Fibroblast of skin of back (primary cell): ENCODE data around the gene MSH5.

Experiments
- DNase-seq: peaks from one replicate; pipeline ENCODE4 v3.0.0-alpha.2; 2013

The MSH5 gene

GRCh38 chr6:31761343-31761742 lies 21.5 kb downstream of the MSH5 start:
- no peak for DNase-seq

GRCh38 chr6:31762356-31762755 lies 22.6 kb downstream of the MSH5 start, which contains the start of gene SAPCD1:
Gene SAPCD1 (plus strand): TSS chr6:31762656. CDS start chr6:31763055, 399 bp downstream.
- no peak for DNase-seq

- no peak for DNase-seq
These were observed 23.2 kb downstream of the MSH5 start for GRCh38 chr6:31762878-31763618.

- peak; percentile 85 for DNase-seq
These were observed 23.8 kb downstream of the MSH5 start for GRCh38 chr6:31763619-31763940.

- DNase-seq, result no peak
These were observed 24.4 kb downstream of the MSH5 start for GRCh38 chr6:31764198-31764597.

GRCh38 chr6:31765559-31765909 lies 25.7 kb downstream of the MSH5 start:
- DNase-seq, result no peak

GRCh38 chr6:31765910-31766794 lies 26.3 kb downstream of the MSH5 start:
- DNase-seq, result peak; percentile 18

GRCh38 chr6:31767096-31767645 lies 27.4 kb downstream of the MSH5 start:
- DNase-seq, result no peak

- DNase-seq, result no peak
These were observed 28.8 kb downstream of the MSH5 start for GRCh38 chr6:31768363-31769257.

GRCh38 chr6:31769684-31770371 lies 30.0 kb downstream of the MSH5 start:
- DNase-seq, result peak; percentile 43

GRCh38 chr6:31770860-31771259 lies 31.1 kb downstream of the MSH5 start:
- DNase-seq, result no peak

GRCh38 chr6:31771992-31772358 lies 32.2 kb downstream of the MSH5 start:
- peak; percentile 35 for DNase-seq

- DNase-seq, result no peak
These were observed 35.4 kb downstream of the MSH5 start for GRCh38 chr6:31775184-31775583.

- DNase-seq, result no peak
These were observed 36.1 kb downstream of the MSH5 start for GRCh38 chr6:31775633-31776484.

GRCh38 chr6:31776485-31776988 lies 36.7 kb downstream of the MSH5 start:
- no peak for DNase-seq

GRCh38 chr6:31776989-31777666 lies 37.3 kb downstream of the MSH5 start, which contains the start of gene VWA7:
Gene VWA7 (minus strand): TSS chr6:31777328. CDS start chr6:31776779, 549 bp downstream.
- DNase-seq, result peak; percentile 54

GRCh38 chr6:31777667-31778050 lies 37.9 kb downstream of the MSH5 start:
- no peak for DNase-seq

GRCh38 chr6:31778193-31778592 lies 38.4 kb downstream of the MSH5 start:
- no peak for DNase-seq

- DNase-seq, result no peak
These were observed 39.4 kb downstream of the MSH5 start for GRCh38 chr6:31778999-31779885.
